Esophagus (tissue), 2 donors: Measurements from ENCODE around the gene RPF1. TPM values are rescaled to one million over a fixed set of nuclear protein-coding genes. Genes with fewer than 3 reads are reported as not detected.

Experiments used
- H3K27ac ChIP-seq, 2 donors: one replicate each; pipeline ENCODE4 v1.5.1; 2013; ENCODE audit warnings: low read depth in 2 of 2, mild to moderate bottlenecking in 2 of 2, inconsistent platforms in 1 of 2, low read length in 1 of 2, moderate library complexity in 1 of 2
- H3K27me3 ChIP-seq, 2 donors: one replicate each; pipeline ENCODE4 v1.6.1; 2013; ENCODE audit warnings: low read length in 2 of 2, control low read depth in 1 of 2, mild to moderate bottlenecking in 1 of 2; ENCODE audit not compliant: insufficient read depth in 2 of 2, control insufficient read depth in 1 of 2
- H3K36me3 ChIP-seq, 2 donors: one replicate each; pipeline ENCODE4 v1.6.1; 2013; ENCODE audit warnings: low read length in 1 of 2; ENCODE audit not compliant: control insufficient read depth in 2 of 2, insufficient read depth in 2 of 2
- H3K4me1 ChIP-seq, 2 donors: one replicate each; pipeline ENCODE4 v1.6.1; 2013; ENCODE audit warnings: low read length in 1 of 2; ENCODE audit not compliant: control insufficient read depth in 2 of 2, insufficient read depth in 2 of 2
- H3K4me3 ChIP-seq, 2 donors: one replicate each; pipeline ENCODE4 v1.5.1; 2013; ENCODE audit warnings: low read length in 2 of 2, mild to moderate bottlenecking in 2 of 2, low read depth in 1 of 2, moderate library complexity in 1 of 2
- H3K9me3 ChIP-seq, 2 donors: one replicate each; pipeline ENCODE4 v1.6.1; 2013; ENCODE audit warnings: mild to moderate bottlenecking in 2 of 2, low read depth in 1 of 2, low read length in 1 of 2, moderate library complexity in 1 of 2; ENCODE audit not compliant: control insufficient read depth in 2 of 2, insufficient read depth in 1 of 2
- WGBS, 2 donors: extraction: QIAGEN DNeasy Blood & Tissue Kit; methylation state at CpG; one replicate each; pipeline ENCODE4 v1.1.7; 2013; 5-methylcytosine and 5-hydroxymethylcytosine counted together
- polyA plus RNA-seq, 2 donors: library from polyadenylated mRNA; stranded (reverse); fragments of 200-250 nt; gene quantifications; one replicate each; pipeline ENCODE4 v1.2.3, GENCODE V29; 2013
- donor health status: healthy with polysubstance abuse.
- donor health status: Bipolar disorder and iron deficiency.

Gene RPF1
- polyA plus RNA-seq, 2 donors = 10.1 to 27.5 TPM

DNA sequence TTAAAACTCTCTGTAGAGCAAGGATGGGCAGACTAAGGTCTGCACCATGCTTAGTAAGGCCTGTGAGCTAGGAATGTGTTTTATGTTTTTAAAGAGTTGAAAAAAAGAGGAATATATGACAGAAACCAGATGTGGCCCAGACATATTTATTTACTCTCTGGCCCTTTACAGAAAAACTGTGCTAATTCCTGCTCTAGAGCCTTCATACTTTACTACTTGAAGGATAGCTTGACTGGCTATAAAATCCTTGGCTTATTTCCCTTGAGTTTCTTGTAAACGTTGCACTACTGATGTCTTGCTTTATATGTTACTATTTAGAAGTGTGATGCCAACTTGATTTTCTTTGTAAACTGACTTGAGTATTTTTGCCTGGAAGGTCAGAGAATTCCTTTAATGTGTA lies 61.7 kb downstream of the RPF1 start:
- H3K36me3 ChIP-seq = no peaks in the 10 kb centered on the region

DNA sequence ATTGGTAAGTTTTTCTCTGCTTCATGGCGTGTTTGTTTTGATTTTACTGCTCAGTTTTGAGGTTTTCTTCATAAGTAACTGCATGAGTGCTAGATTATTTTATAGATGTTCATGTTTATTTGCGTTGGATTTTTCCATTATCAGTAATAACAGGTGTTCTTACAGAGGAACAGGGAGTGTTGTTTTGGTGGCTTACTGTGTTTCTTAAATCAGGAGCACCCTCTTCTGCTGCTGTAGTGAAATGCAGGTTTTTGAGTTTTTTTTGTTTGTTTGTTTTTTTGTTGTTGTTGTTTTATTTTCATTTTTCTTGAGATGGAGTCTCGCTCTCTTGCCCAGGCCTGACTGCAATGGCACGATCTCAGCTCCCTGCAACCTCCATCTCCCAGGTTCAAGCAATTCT lies 62.6 kb downstream of the RPF1 start:
- Histone ChIP-seq H3K4me3 (no peak overlapping the region), H3K27me3 (no peaks in the 10 kb centered on the region), H3K4me1 (no peaks in the 10 kb centered on the region), H3K36me3 (no peaks in the 10 kb centered on the region), H3K27ac (no peak overlapping the region), H3K9me3 (no peaks in the 10 kb centered on the region)
- 73 to 95% methylated on average over 4 of the region's 4 CpGs for WGBS, 2 donors

More for the DNA sequence above, 61.7 kb downstream of the RPF1 start:
- H3K9me3 ChIP-seq = no peaks in the 10 kb centered on the region
- no peaks in the 10 kb centered on the region for H3K27me3 ChIP-seq
- H3K4me1 ChIP-seq = no peaks in the 10 kb centered on the region
- H3K4me3 ChIP-seq = no peak overlapping the region
- H3K27ac ChIP-seq = no peak overlapping the region
- WGBS, 2 donors = 29% methylated on average over 1 of the region's 1 CpG

Other genes with a start within 250 kb of the RPF1 start
- gene SAMD13, start 177.6 kb upstream of the RPF1 start, polyA plus RNA-seq = under 1 TPM; 0.45 to 0.59 TPM
- gene DNASE2B, start 80.8 kb upstream of the RPF1 start, polyA plus RNA-seq = not detected
- gene SPATA1, start 27.1 kb downstream of the RPF1 start, polyA plus RNA-seq = 1 to 10 TPM in 1 of 2 donors, under 1 TPM in 1; 0.48 to 1.3 TPM
- gene GNG5, start 27.3 kb downstream of the RPF1 start, polyA plus RNA-seq = 100 to 1,000 TPM; 104 to 121 TPM
- 1 to 10 TPM; 3.2 to 6.9 TPM for gene CTBS, start 95.2 kb downstream of the RPF1 start, polyA plus RNA-seq
- 1 to 10 TPM; 3.4 to 4.2 TPM for gene SSX2IP, start 211.2 kb downstream of the RPF1 start, polyA plus RNA-seq